Esophagus (tissue), 2 donors: ENCODE measurements around the gene DNAI2. TPM values are rescaled to one million over a fixed set of nuclear protein-coding genes. Genes with fewer than 3 reads are reported as not detected.
"Not testable (repeated sequence)": the region's sequence is repeated elsewhere in the genome, so short reads cannot be mapped to it uniquely, and the experiment has no call there.

ENCODE experiments used
- H3K27ac ChIP-seq, 2 donors: one replicate each; pipeline ENCODE4 v1.5.1; 2013; ENCODE audit warnings: low read depth in 2 of 2, mild to moderate bottlenecking in 2 of 2, inconsistent platforms in 1 of 2, low read length in 1 of 2, moderate library complexity in 1 of 2
- H3K27me3 ChIP-seq, 2 donors: one replicate each; pipeline ENCODE4 v1.6.1; 2013; ENCODE audit warnings: low read length in 2 of 2, control low read depth in 1 of 2, mild to moderate bottlenecking in 1 of 2; ENCODE audit not compliant: insufficient read depth in 2 of 2, control insufficient read depth in 1 of 2
- H3K36me3 ChIP-seq, 2 donors: one replicate each; pipeline ENCODE4 v1.6.1; 2013; ENCODE audit warnings: low read length in 1 of 2; ENCODE audit not compliant: control insufficient read depth in 2 of 2, insufficient read depth in 2 of 2
- H3K4me1 ChIP-seq, 2 donors: one replicate each; pipeline ENCODE4 v1.6.1; 2013; ENCODE audit warnings: low read length in 1 of 2; ENCODE audit not compliant: control insufficient read depth in 2 of 2, insufficient read depth in 2 of 2
- H3K4me3 ChIP-seq, 2 donors: one replicate each; pipeline ENCODE4 v1.5.1; 2013; ENCODE audit warnings: low read length in 2 of 2, mild to moderate bottlenecking in 2 of 2, low read depth in 1 of 2, moderate library complexity in 1 of 2
- H3K9me3 ChIP-seq, 2 donors: one replicate each; pipeline ENCODE4 v1.6.1; 2013; ENCODE audit warnings: mild to moderate bottlenecking in 2 of 2, low read depth in 1 of 2, low read length in 1 of 2, moderate library complexity in 1 of 2; ENCODE audit not compliant: control insufficient read depth in 2 of 2, insufficient read depth in 1 of 2
- WGBS, 2 donors: extraction: QIAGEN DNeasy Blood & Tissue Kit; methylation state at CpG; one replicate each; pipeline ENCODE4 v1.1.7; 2013; 5-methylcytosine and 5-hydroxymethylcytosine counted together
- polyA plus RNA-seq, 2 donors: library from polyadenylated mRNA; stranded (reverse); fragments of 200-250 nt; gene quantifications; one replicate each; pipeline ENCODE4 v1.2.3, GENCODE V29; 2013
- donor health status: healthy with polysubstance abuse.
- donor health status: Bipolar disorder and iron deficiency.

DNAI2 gene
- polyA plus RNA-seq, 2 donors, result not detected

- H3K36me3 ChIP-seq, H3K27me3 ChIP-seq, H3K9me3 ChIP-seq, H3K4me1 ChIP-seq, H3K27ac ChIP-seq, H3K4me3 ChIP-seq: not testable (repeated sequence)
- 83 to 93% methylated on average over 4 of the region's 4 CpGs for WGBS, 2 donors
Observed at GRCh38 chr17:74282274-74282586, 8.2 kb downstream of the DNAI2 start.

GRCh38 chr17:74282587-74283370 lies 8.7 kb downstream of the DNAI2 start:
- H3K27me3 ChIP-seq, result no peaks in the 10 kb centered on the region
- peak overlapping the region in 1 of 2 donors; percentile 6 for H3K27ac ChIP-seq
- no peak overlapping the region for H3K4me3 ChIP-seq
- 41 to 44% methylated on average over 9 of the region's 9 CpGs for WGBS, 2 donors
- H3K9me3 ChIP-seq, result peaks cover 0 to 2% of the 10 kb centered on the region in 2 donors
- H3K4me1 ChIP-seq, result no peaks in the 10 kb centered on the region
- no peaks in the 10 kb centered on the region for H3K36me3 ChIP-seq

GRCh38 chr17:74283371-74283673 lies 9.3 kb downstream of the DNAI2 start:
- peaks cover 0 to 2% of the 10 kb centered on the region in 2 donors for H3K9me3 ChIP-seq
- H3K27me3 ChIP-seq, result no peaks in the 10 kb centered on the region
- H3K36me3 ChIP-seq, result no peaks in the 10 kb centered on the region
- H3K27ac ChIP-seq, result no peak overlapping the region
- no peak overlapping the region for H3K4me3 ChIP-seq
- no peaks in the 10 kb centered on the region for H3K4me1 ChIP-seq
- WGBS, 2 donors, result 75 to 79% methylated on average over 4 of the region's 4 CpGs

- Histone ChIP-seq H3K4me1 (peaks cover 0 to 2% of the 10 kb centered on the region in 2 donors), H3K4me3 (no peak overlapping the region), H3K9me3 (no peaks in the 10 kb centered on the region), H3K27me3 (no peaks in the 10 kb centered on the region), H3K36me3 (no peaks in the 10 kb centered on the region), H3K27ac (no peak overlapping the region)
- 82 to 88% methylated on average over 14 of the region's 14 CpGs for WGBS, 2 donors
Observed at GRCh38 chr17:74287031-74287602, 13.1 kb downstream of the DNAI2 start.

- 67 to 73% methylated on average over 5 of the region's 5 CpGs for WGBS, 2 donors
- no peaks in the 10 kb centered on the region for H3K36me3 ChIP-seq
- H3K9me3 ChIP-seq, result no peaks in the 10 kb centered on the region
- no peak overlapping the region for H3K27ac ChIP-seq
- no peaks in the 10 kb centered on the region for H3K27me3 ChIP-seq
- no peak overlapping the region for H3K4me3 ChIP-seq
- peaks cover 0 to 2% of the 10 kb centered on the region in 2 donors for H3K4me1 ChIP-seq
Observed at GRCh38 chr17:74288785-74289184, 14.8 kb downstream of the DNAI2 start.

GRCh38 chr17:74289688-74290087 lies 15.7 kb downstream of the DNAI2 start:
- WGBS, 2 donors, result 71 to 77% methylated on average over 11 of the region's 11 CpGs
- peaks cover 0 to 2% of the 10 kb centered on the region in 2 donors for H3K4me1 ChIP-seq
- H3K9me3 ChIP-seq, result no peaks in the 10 kb centered on the region
- H3K4me3 ChIP-seq, result no peak overlapping the region
- H3K27ac ChIP-seq, result no peak overlapping the region
- H3K36me3 ChIP-seq, result no peaks in the 10 kb centered on the region
- no peaks in the 10 kb centered on the region for H3K27me3 ChIP-seq

- H3K4me1 ChIP-seq, result peaks cover 0 to 2% of the 10 kb centered on the region in 2 donors
- H3K27ac ChIP-seq, result no peak overlapping the region
- no peaks in the 10 kb centered on the region for H3K9me3 ChIP-seq
- no peak overlapping the region for H3K4me3 ChIP-seq
- no peaks in the 10 kb centered on the region for H3K27me3 ChIP-seq
- 47 to 53% methylated on average over 11 of the region's 11 CpGs for WGBS, 2 donors
- no peaks in the 10 kb centered on the region for H3K36me3 ChIP-seq
Observed at GRCh38 chr17:74290340-74290739, 16.3 kb downstream of the DNAI2 start.

- no peaks in the 10 kb centered on the region for H3K9me3 ChIP-seq
- H3K36me3 ChIP-seq, result no peaks in the 10 kb centered on the region
- H3K4me3 ChIP-seq, result no peak overlapping the region
- peaks cover 0 to 2% of the 10 kb centered on the region in 2 donors for H3K4me1 ChIP-seq
- WGBS, 2 donors, result 84 to 89% methylated on average over 7 to 10 of the region's 10 CpGs
- H3K27ac ChIP-seq, result no peak overlapping the region
- H3K27me3 ChIP-seq, result no peaks in the 10 kb centered on the region
Observed at GRCh38 chr17:74292495-74292894, 18.5 kb downstream of the DNAI2 start.

- 57 to 71% methylated on average over 10 of the region's 10 CpGs for WGBS, 2 donors
- Histone ChIP-seq H3K4me3 (no peak overlapping the region), H3K9me3 (no peaks in the 10 kb centered on the region), H3K27ac (no peak overlapping the region), H3K36me3 (no peaks in the 10 kb centered on the region), H3K4me1 (no peaks in the 10 kb centered on the region), H3K27me3 (no peaks in the 10 kb centered on the region)
Observed at GRCh38 chr17:74295625-74296547, 21.9 kb downstream of the DNAI2 start.
